Measurements from ENCODE around the gene ZBED5.
"Not testable (repeated sequence)": the region's sequence is repeated elsewhere in the genome, so short reads cannot be mapped to it uniquely, and the experiment has no call there.

ZBED5 gene

GRCh38 chr11:10844356-10844755 lies 13.5 kb downstream of the ZBED5 start:
- in situ Hi-C loops (cut with MboI; ENCODE audit: low sequenced_read_pairs), result no loop called here

- in situ Hi-C loops (cut with MboI; ENCODE audit: low sequenced_read_pairs), result no loop called here
Measured at GRCh38 chr11:10838881-10839280, 19.0 kb downstream of the ZBED5 start.

DNA sequence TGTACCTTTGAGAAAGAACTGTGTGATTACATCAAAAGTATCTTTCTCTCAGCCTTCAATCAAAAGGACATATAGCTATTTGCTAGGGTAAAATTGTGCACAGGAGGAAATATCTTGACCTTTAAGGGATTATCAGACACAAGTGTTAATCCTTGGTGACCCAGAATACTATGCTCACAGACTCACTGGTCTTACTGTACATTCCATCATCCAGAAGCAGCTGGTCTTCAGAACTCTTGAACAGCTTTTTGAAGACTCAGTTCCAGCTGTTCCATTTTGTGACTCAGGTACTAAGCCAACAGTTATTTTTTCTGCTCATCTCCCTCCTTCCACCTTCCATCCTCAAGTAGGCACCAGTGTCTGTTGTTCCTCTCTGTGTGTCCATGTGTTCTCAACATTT lies 19.8 kb downstream of the ZBED5 start:
- in situ Hi-C loops (cut with MboI; ENCODE audit: low sequenced_read_pairs), result no loop called here

DNA sequence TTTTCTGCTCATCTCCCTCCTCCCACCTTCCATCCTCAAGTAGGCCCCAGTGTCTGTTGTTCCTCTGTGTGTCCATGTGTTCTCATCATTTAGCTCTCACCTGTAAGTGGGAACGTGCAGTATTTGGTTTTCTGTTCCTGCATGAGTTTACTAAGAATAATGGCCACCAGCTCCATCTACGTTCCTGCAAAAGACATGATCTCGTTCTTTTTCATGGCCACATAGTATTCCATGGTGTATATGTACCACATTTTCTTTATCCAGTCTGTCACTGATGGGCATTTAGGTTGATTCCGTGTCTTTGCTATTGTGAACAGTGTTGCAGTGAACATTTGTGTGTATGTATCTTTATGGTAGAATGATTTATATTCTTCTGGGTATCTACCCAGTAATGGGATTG lies 21.0 kb downstream of the ZBED5 start:
- in situ Hi-C loops (cut with MboI; ENCODE audit: low sequenced_read_pairs), result not testable (repeated sequence)

DNA sequence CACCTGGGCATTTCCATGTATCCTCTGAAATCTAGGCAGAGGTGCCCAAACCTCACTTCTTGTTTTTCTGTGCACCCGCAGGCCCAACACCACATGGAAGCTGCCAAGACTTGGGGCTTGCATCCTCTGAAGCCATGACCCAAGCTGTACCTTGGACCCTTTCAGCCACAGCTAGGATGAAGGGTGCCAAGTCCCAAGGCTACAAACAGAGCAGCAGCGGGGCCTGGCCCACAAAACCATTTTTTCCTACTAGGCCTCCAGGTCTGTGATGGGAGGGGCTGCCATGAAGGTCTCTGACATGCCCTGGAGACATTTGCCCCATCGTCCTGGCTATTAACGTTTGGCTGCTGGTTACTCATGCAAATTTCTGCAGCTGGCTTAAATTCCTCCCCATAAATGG lies 28.7 kb downstream of the ZBED5 start:
- in situ Hi-C loops (cut with MboI; ENCODE audit: low sequenced_read_pairs), result no loop called here

DNA sequence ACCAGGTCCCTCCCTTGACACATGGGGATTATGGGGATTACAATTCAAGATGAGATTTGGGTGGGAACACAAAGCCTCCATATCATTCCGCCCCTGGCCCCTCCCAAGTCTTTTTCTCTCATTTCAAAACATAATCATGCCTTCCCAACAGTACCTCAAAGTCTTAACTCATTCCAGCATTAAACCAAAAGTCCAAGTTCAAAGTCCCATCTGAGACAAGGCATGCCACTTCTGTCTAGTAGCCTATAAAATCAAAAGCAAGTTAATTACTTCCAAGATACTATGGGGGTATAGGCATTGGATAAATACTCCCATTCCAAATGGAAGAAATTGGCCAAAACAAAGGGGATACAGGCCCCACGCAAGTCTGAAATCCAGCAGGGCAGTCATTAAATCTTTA lies 29.5 kb downstream of the ZBED5 start:
- in situ Hi-C loops (cut with MboI; ENCODE audit: low sequenced_read_pairs), result no loop called here

GRCh38 chr11:10824888-10825287 lies 33.0 kb downstream of the ZBED5 start:
- in situ Hi-C loops (cut with MboI; ENCODE audit: low sequenced_read_pairs), result no loop called here

GRCh38 chr11:10823152-10823579 lies 34.7 kb downstream of the ZBED5 start:
- in situ Hi-C loops (cut with MboI; ENCODE audit: low sequenced_read_pairs), result no loop called here

GRCh38 chr11:10822491-10822890 lies 35.4 kb downstream of the ZBED5 start:
- in situ Hi-C loops (cut with MboI; ENCODE audit: low sequenced_read_pairs), result not testable (repeated sequence)

DNA sequence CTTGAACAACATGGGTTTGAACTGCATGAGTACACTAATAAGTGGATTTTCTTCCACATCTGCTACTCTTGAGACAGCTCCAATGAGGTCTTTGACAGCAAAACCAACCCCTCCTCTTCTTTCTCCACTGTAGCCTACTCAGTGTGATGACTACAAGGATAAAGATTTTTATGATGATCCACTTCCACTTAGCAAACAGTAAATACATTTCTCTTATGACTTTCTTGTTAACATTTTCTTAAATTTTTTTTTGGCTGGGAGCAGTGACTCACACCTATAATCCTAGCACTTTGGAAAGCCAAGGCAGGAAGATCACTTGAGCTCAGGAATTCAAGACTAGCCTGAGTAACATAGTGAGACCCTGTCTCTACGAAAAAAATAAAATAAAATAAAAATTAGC lies 39.3 kb downstream of the ZBED5 start:
- in situ Hi-C loops (cut with MboI; ENCODE audit: low sequenced_read_pairs), result no loop called here

DNA sequence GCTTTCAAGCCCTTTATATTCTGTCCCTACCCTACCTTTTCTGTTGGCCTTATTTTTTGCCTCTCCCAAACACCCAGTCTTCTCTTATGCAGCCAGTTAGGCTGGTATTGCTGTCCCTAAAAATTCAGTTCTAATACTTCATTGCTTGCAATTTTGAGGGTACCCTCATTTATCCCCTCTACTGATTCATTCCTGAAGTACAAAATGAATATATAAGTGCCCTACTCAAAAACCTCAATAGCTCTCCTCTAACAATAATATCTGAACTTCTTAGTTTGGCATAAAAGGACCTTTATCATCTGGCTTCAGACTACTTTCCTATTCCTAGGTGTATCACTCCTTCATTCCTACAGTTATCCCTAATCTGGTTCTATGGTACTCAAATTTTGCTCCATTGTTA lies 43.9 kb downstream of the ZBED5 start:
- in situ Hi-C loops (cut with MboI; ENCODE audit: low sequenced_read_pairs), result no loop called here

DNA sequence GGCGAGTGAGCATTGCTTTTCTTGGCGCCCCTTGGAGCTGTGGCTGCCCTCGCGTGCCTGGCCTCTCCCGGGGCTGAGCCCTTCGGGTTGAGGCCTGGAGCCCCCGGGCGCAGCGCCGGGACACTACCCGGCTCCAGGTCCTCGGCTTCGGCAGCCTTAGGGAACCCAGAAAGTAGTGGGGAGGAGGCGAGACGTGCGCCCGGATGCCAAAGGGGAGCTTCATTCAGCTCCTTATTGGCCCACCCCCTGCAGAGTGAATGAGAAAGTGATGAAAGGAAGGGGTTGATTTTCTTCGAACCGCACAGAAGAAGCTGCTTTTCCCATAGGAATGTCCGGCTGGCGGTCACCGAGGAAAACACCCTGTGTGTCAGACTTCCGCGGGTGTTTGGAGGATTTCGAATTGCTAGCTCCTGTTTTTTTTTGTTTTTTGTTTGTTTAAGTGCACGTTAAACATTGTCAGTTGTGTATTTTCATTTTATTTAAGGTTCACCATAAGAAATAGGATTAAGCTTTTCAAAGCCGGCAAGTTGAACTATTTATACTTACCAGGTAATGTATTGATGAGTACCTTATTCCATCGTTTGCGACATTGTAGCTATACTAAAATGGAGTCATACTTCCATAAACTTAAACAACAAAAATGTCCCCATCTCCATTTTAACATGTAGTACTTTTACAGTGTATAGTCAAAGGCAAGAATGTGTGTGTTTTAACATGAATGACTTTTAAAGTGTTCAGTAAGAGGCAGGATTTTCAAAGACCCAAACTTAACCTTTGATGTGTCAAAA lies 48.3 kb downstream of the ZBED5 start:
- in situ Hi-C loops (cut with MboI; ENCODE audit: low sequenced_read_pairs), result no loop called here

DNA sequence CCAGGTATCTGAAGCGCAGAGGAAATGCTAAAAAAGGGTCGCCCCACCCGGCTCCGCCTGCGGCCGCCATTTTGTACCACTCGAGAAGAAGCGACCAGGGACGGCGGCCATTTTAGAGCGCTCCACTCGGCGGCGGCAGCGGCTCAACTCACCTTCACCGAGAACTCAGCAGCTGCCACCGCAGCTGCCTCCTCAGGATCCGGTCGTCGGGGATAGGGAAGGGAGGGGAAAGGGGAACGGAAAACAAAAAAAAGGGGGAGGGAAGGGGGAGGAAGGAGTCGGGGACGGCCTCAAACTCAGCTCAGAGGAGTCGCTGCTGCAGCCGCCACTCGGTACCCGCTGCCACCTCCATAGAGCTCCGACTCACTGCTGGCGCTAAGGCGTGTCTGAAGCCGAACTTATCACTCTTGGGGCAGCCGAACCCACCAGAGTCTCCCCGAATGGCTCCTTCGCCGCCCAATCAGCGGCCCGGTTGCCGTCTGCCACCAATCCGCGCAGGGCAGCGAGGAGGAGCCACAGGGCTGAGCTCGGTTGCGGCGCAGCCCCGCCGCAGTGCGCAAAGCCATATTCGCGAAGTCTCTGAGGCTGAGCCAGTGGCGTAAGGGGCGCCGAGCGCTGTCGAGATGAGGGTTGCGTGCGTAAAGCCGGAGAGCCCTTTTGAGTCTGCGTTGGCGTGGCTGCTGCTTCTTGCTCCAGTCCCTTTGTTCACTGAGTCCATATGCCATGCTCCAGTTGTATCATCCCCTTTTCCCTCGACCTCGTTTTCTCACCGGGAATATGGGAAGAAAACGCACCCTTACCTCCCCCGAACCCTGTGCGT lies 49.1 kb downstream of the ZBED5 start, which contains the start of gene EIF4G2:
Gene EIF4G2, minus strand, starts transcription at position 374 of the 820 bp plus-strand sequence.
- in situ Hi-C loops (cut with MboI; ENCODE audit: low sequenced_read_pairs), result no loop called here

DNA sequence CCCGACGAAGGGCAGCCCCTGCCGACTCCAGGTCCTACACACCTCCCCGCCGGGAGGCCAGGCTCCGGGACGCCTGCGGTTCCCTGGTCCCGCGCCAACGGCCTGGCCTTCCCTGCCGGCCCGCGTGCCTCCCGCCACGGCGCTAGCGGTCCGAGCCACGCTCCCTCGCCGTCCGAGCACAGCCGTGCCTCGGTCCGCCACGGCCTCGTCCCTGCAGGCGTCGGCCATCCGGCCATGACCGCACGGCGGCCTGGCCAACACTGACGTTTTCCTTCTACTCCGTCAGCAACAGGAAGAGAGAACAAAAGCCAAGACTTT lies 49.7 kb downstream of the ZBED5 start:
- in situ Hi-C loops (cut with MboI; ENCODE audit: low sequenced_read_pairs), result no loop called here

- in situ Hi-C loops (cut with MboI; ENCODE audit: low sequenced_read_pairs), result no loop called here
Measured at GRCh38 chr11:10807493-10808234, 50.2 kb downstream of the ZBED5 start.

- in situ Hi-C loops (cut with MboI; ENCODE audit: low sequenced_read_pairs), result no loop called here
Measured at GRCh38 chr11:10806206-10806605, 51.6 kb downstream of the ZBED5 start.

GRCh38 chr11:10805741-10806140 lies 52.1 kb downstream of the ZBED5 start:
- in situ Hi-C loops (cut with MboI; ENCODE audit: low sequenced_read_pairs), result no loop called here

- in situ Hi-C loops (cut with MboI; ENCODE audit: low sequenced_read_pairs), result no loop called here
Measured at GRCh38 chr11:10803676-10804075, 54.2 kb downstream of the ZBED5 start.
